Adrenal gland (tissue), 5 donors: ENCODE results near the gene PRR16.

ENCODE experiments used
- CTCF ChIP-seq, 6 experiments: fragments of 450-650 bp in 4 of 6; fragments of 200-600 bp in 2 of 6; sonication (generic) in 1 of 6; IDR thresholded peaks; 1 replicate in 5 of 6; 2 replicates in 1 of 6; pipeline versions ENCODE4 v1.5.1 to v1.8.0; 2016 to 2021; ENCODE audit warnings: antibody characterized with exemption in 6 of 6, mild to moderate bottlenecking in 2 of 6, moderate library complexity in 1 of 6
- POLR2A ChIP-seq, 2 donors: fragments of 450-650 bp; IDR thresholded peaks; one replicate each; pipeline ENCODE4 v1.6.1; 2017; ENCODE audit warnings: antibody characterized with exemption in 2 of 2, mild to moderate bottlenecking in 2 of 2, moderate library complexity in 1 of 2
- donor health status: DM: no; HTN: no; CAD: no.

- TF ChIP-seq CTCF (IDR thresholded peaks at IDR 0.05), result no peak
- no peak for TF ChIP-seq POLR2A (IDR thresholded peaks at IDR 0.05)
These were observed 137.9 kb downstream of the PRR16 start for GRCh38 chr5:120602033-120602432.
